Breast epithelium (tissue), 3 donors: Measurements from ENCODE around the gene RFX4.

ENCODE experiments used
- CTCF ChIP-seq, 3 donors: fragments of 450-650 bp; IDR thresholded peaks; one replicate each; pipeline ENCODE4 v1.5.1; 2016 to 2017; ENCODE audit warnings: antibody characterized with exemption in 3 of 3, mild to moderate bottlenecking in 3 of 3, moderate library complexity in 3 of 3
- POLR2A ChIP-seq: fragments of 450-650 bp; IDR thresholded peaks from one replicate; pipeline ENCODE4 v1.6.1; 2016; ENCODE audit warnings: antibody characterized with exemption, mild to moderate bottlenecking, moderate library complexity
- POLR2AphosphoS5 ChIP-seq, 3 donors: sonication (generic); formaldehyde crosslinking; IDR thresholded peaks; one replicate each; pipeline ENCODE4 v1.6.1; 2017; ENCODE audit warnings: antibody characterized with exemption in 3 of 3

DNA sequence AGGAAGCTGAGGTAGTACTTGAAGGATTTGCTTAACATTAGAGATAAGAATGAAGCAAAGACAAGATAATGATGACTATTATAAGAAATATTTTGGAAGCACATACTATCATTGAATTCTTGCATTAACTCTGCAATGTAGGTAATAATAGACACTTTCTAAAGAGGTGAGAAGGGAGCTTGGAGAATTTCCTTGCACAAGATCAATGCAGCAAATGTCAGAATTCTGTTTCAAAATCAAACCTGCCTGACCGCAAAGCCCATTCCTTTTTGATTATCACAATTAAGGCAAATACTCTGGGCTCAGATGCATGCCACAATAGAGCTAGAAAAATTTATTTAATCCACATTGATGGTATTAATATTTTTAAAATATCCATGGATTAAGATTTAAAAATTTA, 141.3 kb downstream of the RFX4 start:
- TF ChIP-seq POLR2A (no peak), CTCF (IDR thresholded peaks at IDR 0.05) (no peak), POLR2AphosphoS5 (IDR thresholded peaks at IDR 0.05) (no peak)
